ENCODE results near the gene PLK5.

PLK5 gene

GRCh38 chr19:1579222-1579621 is 55.3 kb downstream of the PLK5 start:
- DNase-seq, result no peak

GRCh38 chr19:1580382-1580781 is 56.5 kb downstream of the PLK5 start:
- DNase-seq, result no peak

GRCh38 chr19:1580957-1581356 is 57.1 kb downstream of the PLK5 start:
- DNase-seq, result no peak

- DNase-seq, result no peak
Measured at GRCh38 chr19:1582201-1582600, 58.3 kb downstream of the PLK5 start.

GRCh38 chr19:1584500-1585242 is 60.8 kb downstream of the PLK5 start:
- DNase-seq, result no peak

GRCh38 chr19:1585243-1585580 is 61.3 kb downstream of the PLK5 start:
- no peak for DNase-seq
